ENCODE data around the gene MRPL41.

DNA sequence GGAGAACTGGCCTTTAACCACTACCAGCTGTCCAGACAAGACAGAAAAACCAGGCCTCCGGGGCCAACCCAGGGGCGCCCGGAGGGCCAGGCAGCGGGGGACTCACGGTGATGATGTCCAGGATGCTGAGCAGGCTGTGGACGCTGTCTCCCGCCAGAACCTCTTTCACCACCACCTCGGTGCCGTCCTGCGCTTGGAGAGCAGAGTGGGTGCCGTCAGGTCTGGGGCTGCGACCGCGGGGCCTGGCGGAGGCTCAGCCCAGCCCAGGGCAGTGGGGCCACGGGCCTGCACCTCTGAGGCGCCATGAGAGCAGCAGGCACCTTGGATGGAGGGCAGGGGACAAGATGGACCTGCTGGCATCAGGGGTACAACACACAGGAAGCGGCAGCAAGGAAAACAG lies 11.1 kb upstream of the MRPL41 start:
- TF ChIP-seq, protein P1, sequence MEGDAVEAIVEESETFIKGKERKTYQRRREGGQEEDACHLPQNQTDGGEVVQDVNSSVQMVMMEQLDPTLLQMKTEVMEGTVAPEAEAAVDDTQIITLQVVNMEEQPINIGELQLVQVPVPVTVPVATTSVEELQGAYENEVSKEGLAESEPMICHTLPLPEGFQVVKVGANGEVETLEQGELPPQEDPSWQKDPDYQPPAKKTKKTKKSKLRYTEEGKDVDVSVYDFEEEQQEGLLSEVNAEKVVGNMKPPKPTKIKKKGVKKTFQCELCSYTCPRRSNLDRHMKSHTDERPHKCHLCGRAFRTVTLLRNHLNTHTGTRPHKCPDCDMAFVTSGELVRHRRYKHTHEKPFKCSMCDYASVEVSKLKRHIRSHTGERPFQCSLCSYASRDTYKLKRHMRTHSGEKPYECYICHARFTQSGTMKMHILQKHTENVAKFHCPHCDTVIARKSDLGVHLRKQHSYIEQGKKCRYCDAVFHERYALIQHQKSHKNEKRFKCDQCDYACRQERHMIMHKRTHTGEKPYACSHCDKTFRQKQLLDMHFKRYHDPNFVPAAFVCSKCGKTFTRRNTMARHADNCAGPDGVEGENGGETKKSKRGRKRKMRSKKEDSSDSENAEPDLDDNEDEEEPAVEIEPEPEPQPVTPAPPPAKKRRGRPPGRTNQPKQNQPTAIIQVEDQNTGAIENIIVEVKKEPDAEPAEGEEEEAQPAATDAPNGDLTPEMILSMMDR (conservative IDR thresholded peaks at IDR 0.05; ENCODE audit: low read depth, low read length) = no peak
- no peak for TF ChIP-seq EZH2 (IDR thresholded peaks at IDR 0.05; ENCODE audit: borderline replicate concordance, low read depth, low read length, poor library complexity, severe bottlenecking)

Data from A673 (cell line).